VCaP (cell line): ENCODE results near the gene AR.

ENCODE experiments used
- H3K27ac ChIP-seq: fragments of 450-650 bp; 2 replicates; pipeline ENCODE4 v1.5.1; 2017
- TF ChIP-seq, protein P1 (sequence below): fragments of 450-650 bp; conservative IDR thresholded peaks from 2 replicates; pipeline ENCODE4 v1.5.1; 2017; ENCODE audit warnings: mild to moderate bottlenecking, moderate library complexity

The AR gene

DNA sequence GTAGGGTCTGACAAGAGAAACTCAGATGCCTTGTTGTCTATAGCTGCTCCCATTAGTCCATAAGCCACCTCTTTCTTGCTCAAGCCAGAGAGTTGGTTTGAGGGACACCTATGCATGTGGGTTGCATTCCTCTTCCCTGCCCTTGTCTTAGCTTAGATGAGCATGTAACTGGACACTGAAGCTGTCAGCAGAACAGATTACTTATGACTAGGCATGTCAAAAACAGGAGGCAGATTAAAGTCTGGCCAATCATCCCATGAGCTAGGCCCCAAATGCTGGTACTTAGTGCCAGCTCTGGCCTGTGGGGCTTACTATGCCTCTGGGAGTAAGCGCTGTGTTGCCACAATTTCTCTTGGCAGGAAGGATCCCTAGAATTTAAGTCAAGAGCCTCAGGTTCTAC, 215.2 kb downstream of the AR start:
- no peak overlapping the region for H3K27ac ChIP-seq

DNA sequence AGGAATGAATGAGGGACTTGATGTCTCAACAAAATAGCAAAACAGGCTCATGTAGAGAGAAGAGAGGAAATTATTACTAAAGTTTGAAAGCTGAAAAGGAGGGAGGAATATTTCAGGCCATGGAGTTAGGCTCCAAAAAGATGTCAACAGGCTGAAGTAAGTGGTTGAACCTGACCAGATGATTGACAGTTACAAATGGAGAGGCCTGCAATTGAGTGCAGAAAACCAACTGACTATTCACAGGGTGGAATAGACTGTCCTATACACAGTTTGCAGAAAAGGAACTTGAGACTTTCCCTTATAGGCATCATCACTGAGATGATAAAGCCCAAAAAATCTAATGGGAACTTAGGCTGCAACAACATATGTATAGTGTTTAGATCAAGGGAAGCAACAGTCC, 233.3 kb downstream of the AR start:
- TF ChIP-seq, protein P1, sequence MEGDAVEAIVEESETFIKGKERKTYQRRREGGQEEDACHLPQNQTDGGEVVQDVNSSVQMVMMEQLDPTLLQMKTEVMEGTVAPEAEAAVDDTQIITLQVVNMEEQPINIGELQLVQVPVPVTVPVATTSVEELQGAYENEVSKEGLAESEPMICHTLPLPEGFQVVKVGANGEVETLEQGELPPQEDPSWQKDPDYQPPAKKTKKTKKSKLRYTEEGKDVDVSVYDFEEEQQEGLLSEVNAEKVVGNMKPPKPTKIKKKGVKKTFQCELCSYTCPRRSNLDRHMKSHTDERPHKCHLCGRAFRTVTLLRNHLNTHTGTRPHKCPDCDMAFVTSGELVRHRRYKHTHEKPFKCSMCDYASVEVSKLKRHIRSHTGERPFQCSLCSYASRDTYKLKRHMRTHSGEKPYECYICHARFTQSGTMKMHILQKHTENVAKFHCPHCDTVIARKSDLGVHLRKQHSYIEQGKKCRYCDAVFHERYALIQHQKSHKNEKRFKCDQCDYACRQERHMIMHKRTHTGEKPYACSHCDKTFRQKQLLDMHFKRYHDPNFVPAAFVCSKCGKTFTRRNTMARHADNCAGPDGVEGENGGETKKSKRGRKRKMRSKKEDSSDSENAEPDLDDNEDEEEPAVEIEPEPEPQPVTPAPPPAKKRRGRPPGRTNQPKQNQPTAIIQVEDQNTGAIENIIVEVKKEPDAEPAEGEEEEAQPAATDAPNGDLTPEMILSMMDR, result no peak
- H3K27ac ChIP-seq, result no peak overlapping the region

More for the DNA sequence above, 215.2 kb downstream of the AR start:
- TF ChIP-seq, protein P1, result no peak

DNA sequence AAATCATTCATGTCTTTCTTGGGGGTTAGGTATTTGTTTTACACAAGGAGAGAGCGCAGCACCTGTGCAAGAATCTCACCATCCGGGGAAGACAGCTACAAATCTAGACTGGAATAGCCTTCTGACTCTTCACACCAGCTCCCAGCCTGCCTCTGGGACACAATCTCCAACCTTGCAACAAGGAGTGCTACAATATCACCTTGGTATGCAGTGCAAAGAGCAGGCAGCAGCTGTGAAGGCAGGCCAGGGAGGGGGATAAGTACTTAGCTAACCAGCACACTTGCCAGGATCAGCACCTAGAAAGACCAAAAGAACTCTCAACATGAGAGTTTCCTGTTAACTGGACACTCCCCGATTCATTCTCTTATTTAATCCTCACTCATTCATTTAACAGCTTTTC, 235.3 kb downstream of the AR start:
- H3K27ac ChIP-seq, result no peak overlapping the region; the same call in 1 of the 2 replicates
- TF ChIP-seq, protein P1, result no peak
